Esophagus muscularis mucosa (tissue), 4 donors: Measurements from ENCODE around the gene TSHZ3.

Source experiments
- CTCF ChIP-seq, 3 experiments: fragments of 200-600 bp in 2 of 3; fragments of 450-650 bp in 1 of 3; sonication (generic) in 2 of 3; IDR thresholded peaks; one replicate each; pipeline ENCODE4 v1.5.1; 2017 to 2019; ENCODE audit warnings: antibody characterized with exemption in 3 of 3, mild to moderate bottlenecking in 2 of 3, moderate library complexity in 1 of 3
- EP300 ChIP-seq: sonication (generic); formaldehyde crosslinking; IDR thresholded peaks from one replicate; pipeline ENCODE4 v1.6.1; 2017; ENCODE audit warnings: antibody characterized with exemption
- POLR2A ChIP-seq: fragments of 450-650 bp; IDR thresholded peaks from one replicate; pipeline ENCODE4 v1.6.1; 2017; ENCODE audit warnings: antibody characterized with exemption, moderate library complexity, mild to moderate bottlenecking, low read depth
- POLR2AphosphoS5 ChIP-seq, 2 donors: sonication (generic); formaldehyde crosslinking; IDR thresholded peaks; one replicate each; pipeline ENCODE4 v1.6.1; 2017; ENCODE audit warnings: antibody characterized with exemption in 2 of 2

DNA sequence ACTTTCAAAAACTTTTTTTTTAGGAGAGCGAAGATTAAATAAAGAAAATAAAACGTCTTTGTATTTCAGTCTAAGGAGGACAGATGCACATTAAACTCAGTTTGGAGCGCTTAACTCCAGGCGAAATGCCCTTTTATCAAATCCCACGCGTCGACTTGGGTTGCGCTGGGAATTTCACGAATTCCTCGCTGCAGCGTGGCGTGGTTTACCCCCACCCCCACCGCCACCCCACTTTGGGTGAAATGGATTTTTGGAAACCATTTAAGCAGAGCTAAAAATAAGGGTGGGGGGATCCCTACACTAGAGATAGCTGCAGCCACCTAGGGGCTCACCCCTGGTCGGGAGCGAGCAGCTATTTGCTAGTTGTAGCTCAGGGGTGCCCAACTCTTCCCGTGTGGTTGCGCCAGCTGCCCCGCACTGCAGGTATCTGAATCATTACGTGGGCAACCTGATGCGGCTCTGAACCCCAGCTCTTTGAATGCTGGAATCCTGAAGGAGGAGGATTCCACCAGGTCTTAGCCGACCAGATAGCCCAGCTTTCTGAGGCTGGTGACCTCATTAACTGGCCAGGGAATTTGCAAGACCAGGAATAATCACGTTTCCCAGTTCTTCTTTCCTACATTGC, 6.5 kb upstream of the TSHZ3 start:
- TF ChIP-seq POLR2A: no peak
- no peak for TF ChIP-seq CTCF (IDR thresholded peaks at IDR 0.05)
- TF ChIP-seq POLR2AphosphoS5 (IDR thresholded peaks at IDR 0.05): no peak
- no peak for TF ChIP-seq EP300
